ENCODE data around the gene CD164.
A peak's percentile ranks its signal among the peaks of the same experiment; 100 is the strongest.

Gene CD164

GRCh38 chr6:109318328-109318876 lies 63.9 kb downstream of the CD164 start:
- intact Hi-C loops (cut with DNase I), result loop anchor here (5.0 kb wide), 1 partner anchor 64 kb away; the partner anchor contains the start of gene CD164
- DNase-seq, result peak; percentile 31 to 93 (median 68)

GRCh38 chr6:109316909-109317308 lies 65.4 kb downstream of the CD164 start:
- intact Hi-C loops (cut with DNase I), result loop anchor here (5.0 kb wide), 1 partner anchor 65 kb away; the partner anchor contains the start of gene CD164
- no peak for DNase-seq

Data from posterior cingulate gyrus (tissue), 11 donors.